A549 (cell line): ENCODE measurements around the gene RHOJ. TPM values are rescaled to one million over a fixed set of nuclear protein-coding genes. Genes with fewer than 3 reads are reported as not detected.

Source experiments
- ATAC-seq, 2 experiments: fragments of 200-7000 bp in 1 of 2; fragments of >200 bp in 1 of 2; cut with Nextera tagmentation in 1 of 2; cut with Tn5 transposase in 1 of 2; 3 replicates each; pipeline versions ENCODE4 v1.8.0 to v1.9.1; 2018 to 2020; ENCODE audit warnings: mild to moderate bottlenecking in 1 of 2, moderate library complexity in 1 of 2
- CTCF ChIA-PET: fragments of 300-600 bp; sonication (Branson Sonifier 250); formaldehyde crosslinking; extraction: SDS; loops from one replicate; lab custom pipeline; 2021; ENCODE audit warnings: antibody characterized with exemption, inconsistent platforms; lab: Yijun Ruan, JAX
- POLR2A ChIA-PET: fragments of 350-600 bp; formaldehyde crosslinking; extraction: SDS; loops from one replicate; lab custom pipeline; 2021; ENCODE audit warnings: antibody characterized with exemption, inconsistent platforms; lab: Yijun Ruan, JAX
- DNase-seq, 2 experiments: peaks; one replicate each; pipeline versions ENCODE4 v3.0.0 to v3.0.0-alpha.2; 2011 to 2016; ENCODE audit warnings: low read depth in 1 of 2, low spot score in 1 of 2
- FAIRE-seq: peaks from 2 replicates; lab custom pipeline; 2011; peaks lifted over from hg19 to GRCh38; lab: Jason Lieb, UNC
- H3K27ac ChIP-seq, 2 experiments: fragments of >200 bp; sonication (Bioruptor Twin); formaldehyde crosslinking; 3 replicates each; pipeline ENCODE4 v1.5.1; 2016 to 2017
- H3K4me1 ChIP-seq: fragments of >200 bp; sonication (Bioruptor Twin); formaldehyde crosslinking; 3 replicates; pipeline ENCODE4 v1.6.1; 2016
- H3K4me2 ChIP-seq: fragments of >200 bp; sonication (Bioruptor Twin); formaldehyde crosslinking; 3 replicates; pipeline ENCODE4 v1.6.1; 2016
- H3K4me3 ChIP-seq: fragments of >200 bp; sonication (Bioruptor Twin); formaldehyde crosslinking; 3 replicates; pipeline ENCODE4 v1.5.1; 2016
- H3K9me3 ChIP-seq: fragments of >200 bp; sonication (Bioruptor Twin); formaldehyde crosslinking; 3 replicates; pipeline ENCODE4 v1.6.1; 2016
- BCL3 ChIP-seq: fragments of >200 bp; sonication (Bioruptor Twin); formaldehyde crosslinking; IDR thresholded peaks from 3 replicates; pipeline ENCODE4 v1.6.1; 2016
- CBX8 ChIP-seq: fragments of 200-600 bp; sonication (generic); IDR thresholded peaks from 2 replicates; pipeline ENCODE4 v1.6.1; 2016
- CHD2 ChIP-seq: fragments of 150-350 bp; IDR thresholded peaks from 2 replicates; pipeline ENCODE4 v1.6.1; 2014; ENCODE audit warnings: low read length; ENCODE audit not compliant: partially characterized antibody
- ESRRA ChIP-seq: fragments of 150-350 bp; IDR thresholded peaks from 2 replicates; pipeline ENCODE4 v1.6.1; 2014; ENCODE audit warnings: mild to moderate bottlenecking, low read length, borderline replicate concordance
- HOXA7 ChIP-seq: fragments of 250-450 bp; sonication (Bioruptor Pico); IDR thresholded peaks from 2 replicates; pipeline ENCODE4 v1.5.0; 2020; ENCODE audit warnings: mild to moderate bottlenecking, moderate library complexity
- HOXB5 ChIP-seq: fragments of 250-450 bp; sonication (Bioruptor Pico); IDR thresholded peaks from 2 replicates; pipeline ENCODE4 v1.5.0; 2020; ENCODE audit warnings: mild to moderate bottlenecking, moderate library complexity
- JUN ChIP-seq, 2 experiments: fragments of >200 bp; sonication (Bioruptor Twin); formaldehyde crosslinking; IDR thresholded peaks; 2 replicates in 1 of 2; 3 replicates in 1 of 2; pipeline ENCODE4 v1.6.1; 2016 to 2017
- JUNB ChIP-seq: fragments of >200 bp; sonication (Bioruptor Twin); formaldehyde crosslinking; IDR thresholded peaks from 2 replicates; pipeline ENCODE4 v1.6.1; 2016
- MYC ChIP-seq: IDR thresholded peaks from 2 replicates; pipeline ENCODE4 v1.6.1; 2012; ENCODE audit warnings: mild to moderate bottlenecking, inconsistent platforms, low read length, improper control_type of control experiment, borderline replicate concordance
- NFE2L2 ChIP-seq: fragments of 150-350 bp; conservative IDR thresholded peaks from 2 replicates; pipeline ENCODE4 v1.6.1; 2014; ENCODE audit warnings: low read length
- NPAS2 ChIP-seq: fragments of 250-450 bp; sonication (Bioruptor Pico); IDR thresholded peaks from 2 replicates; pipeline ENCODE4 v1.8.0; 2022; ENCODE audit warnings: mild to moderate bottlenecking, moderate library complexity, borderline replicate concordance
- NR3C1 ChIP-seq: fragments of >200 bp; sonication (Bioruptor Twin); formaldehyde crosslinking; IDR thresholded peaks from 3 replicates; pipeline ENCODE4 v1.6.1; 2017
- PBX3 ChIP-seq: IDR thresholded peaks from 2 replicates; pipeline ENCODE4 v1.6.1; 2012
- PHF8 ChIP-seq: fragments of 200-600 bp; sonication (generic); IDR thresholded peaks from 2 replicates; pipeline ENCODE4 v1.6.1; 2016; ENCODE audit warnings: low read depth, mild to moderate bottlenecking, antibody characterized with exemption, moderate library complexity, borderline replicate concordance
- POLR2AphosphoS2 ChIP-seq: conservative IDR thresholded peaks from 2 replicates; pipeline ENCODE4 v1.6.1; 2012; ENCODE audit warnings: low read length, improper control_type of control experiment, inconsistent platforms
- RAD21 ChIP-seq, 2 experiments: fragments of >200 bp in 1 of 2; sonication (Bioruptor Twin) in 1 of 2; formaldehyde crosslinking in 1 of 2; IDR thresholded peaks in 1 of 2; conservative IDR thresholded peaks in 1 of 2; 2 replicates in 1 of 2; 3 replicates in 1 of 2; pipeline ENCODE4 v1.6.1; 2012 to 2018; ENCODE audit warnings: inconsistent platforms in 1 of 2
- RARB ChIP-seq: fragments of 250-450 bp; sonication (Bioruptor Pico); IDR thresholded peaks from 2 replicates; pipeline ENCODE4 v1.8.0; 2021; ENCODE audit warnings: mild to moderate bottlenecking, moderate library complexity
- RCOR1 ChIP-seq: fragments of 150-350 bp; IDR thresholded peaks from 2 replicates; pipeline ENCODE4 v1.6.1; 2014; ENCODE audit warnings: antibody characterized with exemption, low read length, low read depth
- REST ChIP-seq: fragments of 200-600 bp; sonication (generic); IDR thresholded peaks from 2 replicates; pipeline ENCODE4 v1.6.1; 2016; ENCODE audit warnings: antibody characterized with exemption, mild to moderate bottlenecking, moderate library complexity
- RNF2 ChIP-seq: fragments of 200-600 bp; sonication (generic); IDR thresholded peaks from 2 replicates; pipeline ENCODE4 v1.6.1; 2016; ENCODE audit warnings: low read depth, mild to moderate bottlenecking, antibody characterized with exemption, moderate library complexity, borderline replicate concordance
- USF2 ChIP-seq: fragments of 450-650 bp; IDR thresholded peaks from 2 replicates; pipeline ENCODE4 v1.6.1; 2014; ENCODE audit warnings: antibody characterized with exemption
- ZC3H11A ChIP-seq: fragments of 450-650 bp; IDR thresholded peaks from 2 replicates; pipeline ENCODE4 v1.6.1; 2014; ENCODE audit warnings: antibody characterized with exemption, mild to moderate bottlenecking
- ZSCAN20 ChIP-seq: fragments of 250-450 bp; sonication (Bioruptor Pico); IDR thresholded peaks from 2 replicates; pipeline ENCODE4 v1.8.0; 2022; ENCODE audit warnings: mild to moderate bottlenecking, moderate library complexity
- WGBS: methylation state at CpG from one replicate; pipeline ENCODE4 v1.1.6; 2017; ENCODE audit errors: missing lambda C conversion rate; 5-methylcytosine and 5-hydroxymethylcytosine counted together
- polyA plus RNA-seq, 4 experiments: library from polyadenylated mRNA; depleted of rRNA in 3 of 4; stranded (reverse); fragments of >200 nt; fragmentation: RNase III in 1 of 4; extraction: RNeasy Plus Mini Kit Qiagen cat#74134 plus additional on column Dnase treatment in 1 of 4; gene quantifications; 2 replicates in 3 of 4; 3 replicates in 1 of 4; pipeline ENCODE4 v1.2.3, GENCODE V29; 2011 to 2017
- TF ChIP-seq, protein P1 (sequence below): fragments of 150-350 bp; IDR thresholded peaks from 2 replicates; pipeline ENCODE4 v1.6.1; 2014; ENCODE audit warnings: low read depth, mild to moderate bottlenecking, low read length
- TF ChIP-seq, protein P2 (sequence below): fragments of 250-450 bp; sonication (Bioruptor Pico); IDR thresholded peaks from 2 replicates; pipeline ENCODE4 v1.5.0; 2020; ENCODE audit warnings: low read depth, mild to moderate bottlenecking, moderate library complexity
- TF ChIP-seq, protein P3 (sequence below): fragments of >200 bp; sonication (Bioruptor Twin); formaldehyde crosslinking; IDR thresholded peaks from 2 replicates; pipeline ENCODE4 v1.6.1; 2016

Gene RHOJ
- polyA plus RNA-seq, 2 of the 4 experiments (the other 2 are of a cell fraction), result not detected

- TF ChIP-seq CHD2 (no peak), ZSCAN20 (no peak), PBX3 (no peak), ZC3H11A (no peak), NR3C1 (no peak), RNF2 (no peak), MYC (no peak), POLR2AphosphoS2 (no peak), BCL3 (no peak), RCOR1 (no peak)
- ATAC-seq (no peak), FAIRE-seq (no peak), DNase-seq (no peak)
- no peaks in the 10 kb centered on the region for H3K9me3 ChIP-seq
- H3K4me3 ChIP-seq, result no peak overlapping the region
- H3K4me1 ChIP-seq, result no peaks in the 10 kb centered on the region
- WGBS, result 56% methylated on average over 7 of the region's 7 CpGs
- no peak overlapping the region for H3K27ac ChIP-seq
- no peak overlapping the region for H3K4me2 ChIP-seq
- ChIA-PET POLR2A (no interaction called here), CTCF (interaction anchor here (0.6 to 1.0 kb wide), 3 partner anchors 62 to 72 kb away, joined by 3 to 5 read pairs (median 3); no protein-coding TSS in a partner anchor)
Measured at GRCh38 chr14:63237791-63238190, 33.5 kb downstream of the RHOJ start.

DNA sequence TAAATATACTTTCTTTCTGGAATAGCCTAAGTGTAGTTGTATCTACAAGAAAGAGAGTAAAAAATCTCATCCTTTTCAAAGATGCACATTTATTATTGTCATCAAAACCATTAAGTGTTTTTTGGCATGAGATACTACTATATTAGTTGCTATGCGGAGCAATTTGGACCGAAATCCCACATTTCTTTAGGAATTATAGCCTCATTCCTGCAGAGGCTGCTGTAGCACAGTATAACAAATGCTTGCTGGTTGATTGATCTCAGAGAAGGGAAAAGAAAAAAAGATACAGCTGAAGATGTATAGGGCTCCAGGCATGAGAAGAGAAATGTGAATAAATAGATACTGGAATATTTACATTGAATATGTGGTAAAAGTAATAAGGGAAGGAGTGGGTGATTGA lies 36.0 kb downstream of the RHOJ start:
- Histone ChIP-seq H3K4me3 (no peak overlapping the region), H3K27ac (no peak overlapping the region), H3K9me3 (no peaks in the 10 kb centered on the region), H3K4me1 (no peaks in the 10 kb centered on the region), H3K4me2 (no peak overlapping the region)
- ATAC-seq (no peak), DNase-seq (no peak), FAIRE-seq (no peak)
- no peak for TF ChIP-seq NPAS2 (CRISPR knock-in tag)
- TF ChIP-seq PHF8, result no peak
- no peak for TF ChIP-seq ZSCAN20
- TF ChIP-seq HOXB5 (CRISPR knock-in tag), result no peak
- TF ChIP-seq, protein P1, sequence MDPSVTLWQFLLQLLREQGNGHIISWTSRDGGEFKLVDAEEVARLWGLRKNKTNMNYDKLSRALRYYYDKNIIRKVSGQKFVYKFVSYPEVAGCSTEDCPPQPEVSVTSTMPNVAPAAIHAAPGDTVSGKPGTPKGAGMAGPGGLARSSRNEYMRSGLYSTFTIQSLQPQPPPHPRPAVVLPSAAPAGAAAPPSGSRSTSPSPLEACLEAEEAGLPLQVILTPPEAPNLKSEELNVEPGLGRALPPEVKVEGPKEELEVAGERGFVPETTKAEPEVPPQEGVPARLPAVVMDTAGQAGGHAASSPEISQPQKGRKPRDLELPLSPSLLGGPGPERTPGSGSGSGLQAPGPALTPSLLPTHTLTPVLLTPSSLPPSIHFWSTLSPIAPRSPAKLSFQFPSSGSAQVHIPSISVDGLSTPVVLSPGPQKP, result no peak
- TF ChIP-seq RCOR1, result no peak
- TF ChIP-seq RARB, result no peak
- TF ChIP-seq ESRRA, result no peak
- TF ChIP-seq, protein P2, sequence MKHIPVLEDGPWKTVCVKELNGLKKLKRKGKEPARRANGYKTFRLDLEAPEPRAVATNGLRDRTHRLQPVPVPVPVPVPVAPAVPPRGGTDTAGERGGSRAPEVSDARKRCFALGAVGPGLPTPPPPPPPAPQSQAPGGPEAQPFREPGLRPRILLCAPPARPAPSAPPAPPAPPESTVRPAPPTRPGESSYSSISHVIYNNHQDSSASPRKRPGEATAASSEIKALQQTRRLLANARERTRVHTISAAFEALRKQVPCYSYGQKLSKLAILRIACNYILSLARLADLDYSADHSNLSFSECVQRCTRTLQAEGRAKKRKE (CRISPR knock-in tag), result no peak
- ChIA-PET CTCF (no interaction called here), POLR2A (no interaction called here)
- WGBS, result 55% methylated on average over 2 of the region's 2 CpGs

DNA sequence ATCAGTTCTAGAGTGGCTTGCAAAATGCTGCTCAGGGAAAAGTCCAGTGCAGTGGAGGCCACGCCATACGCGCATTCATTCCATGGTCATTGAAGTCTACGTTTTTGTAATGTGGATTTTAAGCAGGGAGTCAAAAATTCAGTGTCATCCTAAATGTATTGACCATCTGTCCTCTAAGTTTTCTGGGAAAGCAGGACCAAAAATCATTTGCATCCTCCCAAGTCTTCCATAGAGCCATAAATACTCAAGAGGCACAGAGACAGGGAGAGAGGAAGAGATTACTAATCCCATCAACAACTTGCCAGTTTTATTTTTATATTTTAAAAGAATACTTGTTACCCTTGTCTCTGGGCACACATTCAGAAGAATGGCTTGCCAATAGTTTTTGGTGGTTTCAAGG lies 36.9 kb downstream of the RHOJ start:
- FAIRE-seq (no peak), ATAC-seq (no peak), DNase-seq (no peak)
- 65% methylated on average over 4 of the region's 4 CpGs for WGBS
- no peaks in the 10 kb centered on the region for H3K4me1 ChIP-seq
- CTCF ChIA-PET, result no interaction called here
- POLR2A ChIA-PET, result no interaction called here
- no peaks in the 10 kb centered on the region for H3K9me3 ChIP-seq
- H3K4me2 ChIP-seq, result no peak overlapping the region
- H3K4me3 ChIP-seq, result no peak overlapping the region
- H3K27ac ChIP-seq, result no peak overlapping the region
- no peak for TF ChIP-seq RNF2
- TF ChIP-seq JUN (IDR thresholded peaks at IDR 0.05), result no peak
- TF ChIP-seq NFE2L2, result no peak
- no peak for TF ChIP-seq RARB
- TF ChIP-seq CBX8, result no peak
- TF ChIP-seq, protein P3, sequence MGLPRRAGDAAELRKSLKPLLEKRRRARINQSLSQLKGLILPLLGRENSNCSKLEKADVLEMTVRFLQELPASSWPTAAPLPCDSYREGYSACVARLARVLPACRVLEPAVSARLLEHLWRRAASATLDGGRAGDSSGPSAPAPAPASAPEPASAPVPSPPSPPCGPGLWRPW, result no peak
- TF ChIP-seq REST, result no peak
- no peak for TF ChIP-seq USF2
- TF ChIP-seq JUNB, result no peak
- no peak for TF ChIP-seq HOXA7 (CRISPR knock-in tag)
- TF ChIP-seq RAD21 (conservative IDR thresholded peaks at IDR 0.05 in 1 of 2, IDR thresholded peaks at IDR 0.05 in 1 of 2), result no peak
- TF ChIP-seq MYC, result no peak
